ENCODE results near the gene RASL10B.

RASL10B gene

GRCh38 chr17:35752945-35753764 lies 21.7 kb downstream of the RASL10B start, which contains the start of gene GAS2L2:
Gene GAS2L2, minus strand, starts transcription at chr17:35753239. Its CDS starts 389 bp downstream, at chr17:35752850.
- TF ChIP-seq ESRRG (CRISPR knock-in tag; IDR thresholded peaks at IDR 0.05) (no peak), GLIS3 (CRISPR knock-in tag; IDR thresholded peaks at IDR 0.05) (no peak), OSR1 (CRISPR knock-in tag; IDR thresholded peaks at IDR 0.05) (no peak)

GRCh38 chr17:35757243-35757642 lies 25.8 kb downstream of the RASL10B start:
- ATAC-seq = no peak
- TF ChIP-seq ZNF70 (CRISPR knock-in tag; IDR thresholded peaks at IDR 0.05) = no peak
- TF ChIP-seq TOX (CRISPR knock-in tag; IDR thresholded peaks at IDR 0.05; ENCODE audit: borderline replicate concordance) = no peak
- TF ChIP-seq CSRNP3 (CRISPR knock-in tag; IDR thresholded peaks at IDR 0.05) = no peak
- TF ChIP-seq ZFP30 (CRISPR knock-in tag; IDR thresholded peaks at IDR 0.05) = no peak
- TF ChIP-seq PPARA (CRISPR knock-in tag; IDR thresholded peaks at IDR 0.05; ENCODE audit: borderline replicate concordance) = no peak
- no peak for TF ChIP-seq BACH2 (CRISPR knock-in tag; IDR thresholded peaks at IDR 0.05; ENCODE audit: borderline replicate concordance)
- TF ChIP-seq OSR1 (CRISPR knock-in tag; IDR thresholded peaks at IDR 0.05) = no peak
- TF ChIP-seq ISL1 (CRISPR knock-in tag; IDR thresholded peaks at IDR 0.05) = no peak
- TF ChIP-seq PATZ1 (CRISPR knock-in tag; IDR thresholded peaks at IDR 0.05; ENCODE audit: borderline replicate concordance) = no peak
- no peak for TF ChIP-seq RARB (CRISPR knock-in tag; IDR thresholded peaks at IDR 0.05)
- TF ChIP-seq SNAI2 (CRISPR knock-in tag; IDR thresholded peaks at IDR 0.05) = no peak
- no peak for TF ChIP-seq TCF4 (CRISPR knock-in tag; IDR thresholded peaks at IDR 0.05; ENCODE audit: borderline replicate concordance)
- TF ChIP-seq GLIS3 (CRISPR knock-in tag; IDR thresholded peaks at IDR 0.05) = no peak
- TF ChIP-seq ARNTL (CRISPR knock-in tag; IDR thresholded peaks at IDR 0.05; ENCODE audit: borderline replicate concordance, low read depth) = no peak
- TF ChIP-seq ZC3H10 (CRISPR knock-in tag; IDR thresholded peaks at IDR 0.05) = no peak
- TF ChIP-seq CSDC2 (CRISPR knock-in tag; IDR thresholded peaks at IDR 0.05) = no peak

More at GRCh38 chr17:35752945-35753764, 21.7 kb downstream of the RASL10B start, which contains the start of gene GAS2L2:
- ATAC-seq = no peak; the same call in 2 of the 3 replicates

DNA sequence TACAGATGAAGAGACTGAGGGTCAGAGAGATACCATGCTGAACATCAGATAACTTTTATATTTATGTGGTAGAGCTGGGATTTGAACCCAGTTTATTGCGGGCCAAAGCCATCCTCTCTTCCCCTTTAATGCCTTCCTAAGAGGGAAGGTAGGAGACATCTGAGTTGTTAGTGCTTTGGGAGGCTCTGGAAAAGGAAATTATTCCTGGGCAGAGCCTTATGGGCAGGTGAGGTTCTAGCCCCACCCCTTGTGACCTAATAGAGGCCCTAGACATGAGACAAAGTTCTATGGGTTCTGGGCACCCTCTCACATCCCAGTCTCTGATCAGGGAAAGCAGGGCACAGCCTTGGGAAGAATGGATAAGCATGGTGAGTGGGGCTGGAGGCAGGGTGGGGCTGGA lies 29.1 kb downstream of the RASL10B start, which contains the start of gene C17orf50:
Gene C17orf50 (plus strand): TSS at position 301 of the 400 bp plus-strand sequence. CDS start 55 bp downstream, at position 356.
- TF ChIP-seq, protein P1, sequence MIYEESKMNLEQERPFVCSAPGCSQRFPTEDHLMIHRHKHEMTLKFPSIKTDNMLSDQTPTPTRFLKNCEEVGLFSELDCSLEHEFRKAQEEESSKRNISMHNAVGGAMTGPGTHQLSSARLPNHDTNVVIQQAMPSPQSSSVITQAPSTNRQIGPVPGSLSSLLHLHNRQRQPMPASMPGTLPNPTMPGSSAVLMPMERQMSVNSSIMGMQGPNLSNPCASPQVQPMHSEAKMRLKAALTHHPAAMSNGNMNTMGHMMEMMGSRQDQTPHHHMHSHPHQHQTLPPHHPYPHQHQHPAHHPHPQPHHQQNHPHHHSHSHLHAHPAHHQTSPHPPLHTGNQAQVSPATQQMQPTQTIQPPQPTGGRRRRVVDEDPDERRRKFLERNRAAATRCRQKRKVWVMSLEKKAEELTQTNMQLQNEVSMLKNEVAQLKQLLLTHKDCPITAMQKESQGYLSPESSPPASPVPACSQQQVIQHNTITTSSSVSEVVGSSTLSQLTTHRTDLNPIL (CRISPR knock-in tag; IDR thresholded peaks at IDR 0.05; ENCODE audit: low read depth) = no peak
- no peak for TF ChIP-seq ISL1 (CRISPR knock-in tag; IDR thresholded peaks at IDR 0.05)
- TF ChIP-seq CSRNP3 (CRISPR knock-in tag; IDR thresholded peaks at IDR 0.05) = no peak
- no peak for TF ChIP-seq TOX (CRISPR knock-in tag; IDR thresholded peaks at IDR 0.05; ENCODE audit: borderline replicate concordance)
- TF ChIP-seq ZNF565 (CRISPR knock-in tag; conservative IDR thresholded peaks at IDR 0.05; ENCODE audit: low read depth) = no peak
- no peak for TF ChIP-seq GLIS3 (CRISPR knock-in tag; IDR thresholded peaks at IDR 0.05)
- TF ChIP-seq, protein P2, sequence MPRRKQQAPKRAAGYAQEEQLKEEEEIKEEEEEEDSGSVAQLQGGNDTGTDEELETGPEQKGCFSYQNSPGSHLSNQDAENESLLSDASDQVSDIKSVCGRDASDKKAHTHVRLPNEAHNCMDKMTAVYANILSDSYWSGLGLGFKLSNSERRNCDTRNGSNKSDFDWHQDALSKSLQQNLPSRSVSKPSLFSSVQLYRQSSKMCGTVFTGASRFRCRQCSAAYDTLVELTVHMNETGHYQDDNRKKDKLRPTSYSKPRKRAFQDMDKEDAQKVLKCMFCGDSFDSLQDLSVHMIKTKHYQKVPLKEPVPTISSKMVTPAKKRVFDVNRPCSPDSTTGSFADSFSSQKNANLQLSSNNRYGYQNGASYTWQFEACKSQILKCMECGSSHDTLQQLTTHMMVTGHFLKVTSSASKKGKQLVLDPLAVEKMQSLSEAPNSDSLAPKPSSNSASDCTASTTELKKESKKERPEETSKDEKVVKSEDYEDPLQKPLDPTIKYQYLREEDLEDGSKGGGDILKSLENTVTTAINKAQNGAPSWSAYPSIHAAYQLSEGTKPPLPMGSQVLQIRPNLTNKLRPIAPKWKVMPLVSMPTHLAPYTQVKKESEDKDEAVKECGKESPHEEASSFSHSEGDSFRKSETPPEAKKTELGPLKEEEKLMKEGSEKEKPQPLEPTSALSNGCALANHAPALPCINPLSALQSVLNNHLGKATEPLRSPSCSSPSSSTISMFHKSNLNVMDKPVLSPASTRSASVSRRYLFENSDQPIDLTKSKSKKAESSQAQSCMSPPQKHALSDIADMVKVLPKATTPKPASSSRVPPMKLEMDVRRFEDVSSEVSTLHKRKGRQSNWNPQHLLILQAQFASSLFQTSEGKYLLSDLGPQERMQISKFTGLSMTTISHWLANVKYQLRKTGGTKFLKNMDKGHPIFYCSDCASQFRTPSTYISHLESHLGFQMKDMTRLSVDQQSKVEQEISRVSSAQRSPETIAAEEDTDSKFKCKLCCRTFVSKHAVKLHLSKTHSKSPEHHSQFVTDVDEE (CRISPR knock-in tag; IDR thresholded peaks at IDR 0.05) = no peak
- TF ChIP-seq CSDC2 (CRISPR knock-in tag; IDR thresholded peaks at IDR 0.05) = no peak
- no peak for TF ChIP-seq ZNF8 (CRISPR knock-in tag; IDR thresholded peaks at IDR 0.05)
- TF ChIP-seq ZNF70 (CRISPR knock-in tag; IDR thresholded peaks at IDR 0.05) = no peak
- TF ChIP-seq POU6F1 (CRISPR knock-in tag; IDR thresholded peaks at IDR 0.05; ENCODE audit: borderline replicate concordance, low read depth) = no peak
- TF ChIP-seq SNAI2 (CRISPR knock-in tag; IDR thresholded peaks at IDR 0.05) = no peak
- no peak for ATAC-seq
